AG09309 (cell line): Measurements from ENCODE around the gene ACD.
"Not testable (repeated sequence)": the region's sequence is repeated elsewhere in the genome, so short reads cannot be mapped to it uniquely, and the experiment has no call there.

ENCODE experiments used
- DNase-seq: peaks from one replicate; pipeline ENCODE4 v3.0.0-alpha.2; 2010; ENCODE audit warnings: low read depth
- H3K4me3 ChIP-seq: 2 replicates; pipeline ENCODE4 v1.5.1; 2011; ENCODE audit warnings: mild to moderate bottlenecking, low read depth, low read length, moderate library complexity; ENCODE audit not compliant: control insufficient read depth
- TF ChIP-seq, protein P1 (sequence below): IDR thresholded peaks from 2 replicates; pipeline ENCODE4 v1.5.1; 2011; ENCODE audit warnings: mild to moderate bottlenecking, low read depth, low read length, inconsistent platforms; ENCODE audit not compliant: insufficient read depth, control insufficient read depth; ENCODE audit errors: missing control alignments

The ACD gene

DNA sequence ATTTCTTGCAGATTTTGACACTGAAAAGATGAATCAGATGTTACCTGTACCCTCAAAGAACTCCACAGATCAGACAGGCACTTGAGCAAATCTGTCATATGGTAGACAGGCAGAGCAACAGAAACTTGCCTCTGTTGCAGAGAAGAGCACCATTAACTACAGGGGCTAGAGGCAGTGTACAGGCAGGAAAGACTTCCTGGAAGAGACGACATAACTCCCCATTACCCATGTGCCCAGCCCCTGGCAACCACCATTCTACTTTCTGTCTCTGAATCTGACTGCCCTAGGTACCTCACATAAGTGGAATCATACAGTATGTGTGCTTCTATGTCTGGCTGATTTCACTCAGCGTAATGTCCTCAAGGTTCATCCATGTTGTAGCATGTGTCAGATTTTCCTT lies 43.6 kb upstream of the ACD start:
- no peak for DNase-seq
- H3K4me3 ChIP-seq, result no peak overlapping the region
- TF ChIP-seq, protein P1, sequence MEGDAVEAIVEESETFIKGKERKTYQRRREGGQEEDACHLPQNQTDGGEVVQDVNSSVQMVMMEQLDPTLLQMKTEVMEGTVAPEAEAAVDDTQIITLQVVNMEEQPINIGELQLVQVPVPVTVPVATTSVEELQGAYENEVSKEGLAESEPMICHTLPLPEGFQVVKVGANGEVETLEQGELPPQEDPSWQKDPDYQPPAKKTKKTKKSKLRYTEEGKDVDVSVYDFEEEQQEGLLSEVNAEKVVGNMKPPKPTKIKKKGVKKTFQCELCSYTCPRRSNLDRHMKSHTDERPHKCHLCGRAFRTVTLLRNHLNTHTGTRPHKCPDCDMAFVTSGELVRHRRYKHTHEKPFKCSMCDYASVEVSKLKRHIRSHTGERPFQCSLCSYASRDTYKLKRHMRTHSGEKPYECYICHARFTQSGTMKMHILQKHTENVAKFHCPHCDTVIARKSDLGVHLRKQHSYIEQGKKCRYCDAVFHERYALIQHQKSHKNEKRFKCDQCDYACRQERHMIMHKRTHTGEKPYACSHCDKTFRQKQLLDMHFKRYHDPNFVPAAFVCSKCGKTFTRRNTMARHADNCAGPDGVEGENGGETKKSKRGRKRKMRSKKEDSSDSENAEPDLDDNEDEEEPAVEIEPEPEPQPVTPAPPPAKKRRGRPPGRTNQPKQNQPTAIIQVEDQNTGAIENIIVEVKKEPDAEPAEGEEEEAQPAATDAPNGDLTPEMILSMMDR, result no peak

DNA sequence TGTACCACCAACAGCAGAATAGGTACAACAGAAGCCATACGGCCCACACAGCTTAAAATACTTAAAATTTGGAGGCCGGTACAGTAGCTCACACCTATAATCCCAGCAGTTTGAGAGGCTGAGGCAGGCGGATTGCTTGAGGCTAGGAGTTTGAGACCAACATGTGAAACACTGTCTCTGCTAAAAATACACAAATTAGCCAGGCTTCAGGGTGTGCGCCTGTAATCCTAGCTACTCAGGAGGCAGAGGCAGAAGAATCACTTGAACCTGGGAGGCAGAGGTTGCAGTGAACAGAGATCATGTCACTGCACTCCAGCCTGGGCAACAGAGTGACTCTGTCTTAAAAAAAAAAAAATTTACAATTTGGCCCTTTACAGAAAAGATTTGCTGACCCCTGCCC lies 42.1 kb upstream of the ACD start:
- TF ChIP-seq, protein P1, result no peak
- H3K4me3 ChIP-seq, result no peak overlapping the region
- no peak for DNase-seq

DNA sequence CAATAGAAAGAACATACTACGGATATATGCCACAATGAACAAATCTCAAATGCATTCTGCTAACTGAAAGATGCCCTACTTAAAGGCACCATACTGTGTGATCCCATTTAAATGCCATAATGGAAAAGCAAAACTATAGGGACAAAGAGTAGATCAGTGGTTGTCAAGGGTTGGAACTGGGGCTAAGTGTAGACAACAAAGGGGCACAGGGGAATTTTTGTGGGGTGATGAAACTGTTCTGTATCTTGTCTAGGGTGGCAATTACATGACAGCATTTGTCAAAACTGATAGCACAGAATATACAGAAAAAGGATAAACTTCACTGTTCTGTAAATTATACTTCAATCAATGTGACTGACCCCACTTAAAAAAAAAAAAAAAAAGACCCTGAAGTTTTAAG lies 41.4 kb upstream of the ACD start:
- no peak for DNase-seq
- TF ChIP-seq, protein P1, result no peak
- H3K4me3 ChIP-seq, result no peak overlapping the region

DNA sequence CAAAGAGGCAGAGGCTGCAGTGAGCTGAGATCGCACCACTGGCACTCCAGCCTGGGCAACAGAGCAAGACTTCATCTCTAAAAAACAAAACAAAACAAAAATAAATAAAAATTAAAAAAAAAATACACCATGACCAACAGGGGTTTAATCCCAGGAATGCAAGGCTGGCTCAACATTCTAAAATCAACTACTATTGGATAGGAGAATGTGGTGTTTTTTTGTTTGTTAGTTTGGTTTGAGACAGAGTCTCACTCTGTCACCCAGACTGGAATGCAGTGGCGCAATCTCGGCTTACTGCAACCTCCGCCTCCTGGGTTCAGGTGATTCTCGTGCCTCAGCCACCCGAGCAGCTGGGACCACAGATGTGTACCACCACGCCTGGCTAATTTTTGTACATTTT lies 39.2 kb upstream of the ACD start:
- TF ChIP-seq, protein P1, result no peak
- no peak for DNase-seq
- no peak overlapping the region for H3K4me3 ChIP-seq

DNA sequence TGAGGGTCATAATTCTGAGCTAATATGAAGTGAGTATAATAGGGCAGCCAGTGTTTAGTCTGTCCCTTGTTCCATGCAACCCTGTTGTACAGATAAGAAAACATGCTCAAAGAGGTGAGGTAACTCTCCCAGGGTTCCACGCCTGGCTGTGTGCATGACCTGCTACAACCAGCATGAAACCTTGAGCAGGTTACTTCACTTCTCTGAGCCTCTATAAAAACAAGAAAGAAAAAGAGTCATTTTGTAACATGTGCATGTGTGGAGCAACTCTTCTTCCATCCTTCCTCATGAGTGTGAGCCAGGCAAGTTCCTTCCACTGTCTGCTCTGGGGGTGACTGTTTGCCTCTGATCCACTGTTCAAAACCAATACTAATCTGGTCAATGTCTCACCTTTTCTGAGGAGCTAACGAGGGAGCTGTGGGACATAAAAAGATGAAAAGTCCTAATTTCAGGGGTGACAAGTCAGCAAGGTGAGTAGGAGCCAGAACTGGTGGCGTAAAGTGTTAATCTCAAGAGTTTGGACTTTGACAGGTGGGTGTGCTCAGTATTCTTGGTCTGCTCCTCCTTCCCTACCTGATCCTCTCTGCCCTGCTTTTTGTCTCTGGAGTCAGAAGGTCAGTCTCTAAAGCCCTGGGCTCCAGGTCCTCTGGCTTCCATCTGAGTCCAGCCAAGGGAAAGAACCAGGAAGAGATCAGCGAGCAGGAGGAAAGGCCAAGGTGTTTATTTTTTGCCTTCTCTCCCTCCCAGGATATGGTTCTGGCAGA lies 37.5 kb upstream of the ACD start:
- TF ChIP-seq, protein P1, result no peak
- no peak overlapping the region for H3K4me3 ChIP-seq
- DNase-seq, result no peak

DNA sequence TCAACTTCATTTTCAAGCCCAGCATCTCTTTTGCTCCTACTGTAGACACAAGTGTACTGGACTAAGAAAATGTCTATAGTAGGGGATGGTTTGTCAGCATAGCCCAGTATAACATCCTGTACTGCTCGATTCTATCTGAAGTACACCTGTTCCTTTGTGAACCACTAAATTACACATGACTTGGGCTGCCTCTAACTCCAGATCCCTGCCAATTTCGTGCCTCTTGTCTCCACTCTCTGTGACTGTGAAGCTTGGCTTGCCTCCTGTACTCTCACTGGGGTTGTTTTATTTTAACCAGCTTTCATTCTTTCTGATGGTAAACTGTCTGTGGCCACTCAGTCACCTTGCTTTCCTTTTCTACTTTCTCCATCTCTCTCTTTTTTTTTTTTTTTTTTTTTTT lies 34.6 kb upstream of the ACD start:
- H3K4me3 ChIP-seq, result no peak overlapping the region
- no peak for DNase-seq
- TF ChIP-seq, protein P1, result no peak

DNA sequence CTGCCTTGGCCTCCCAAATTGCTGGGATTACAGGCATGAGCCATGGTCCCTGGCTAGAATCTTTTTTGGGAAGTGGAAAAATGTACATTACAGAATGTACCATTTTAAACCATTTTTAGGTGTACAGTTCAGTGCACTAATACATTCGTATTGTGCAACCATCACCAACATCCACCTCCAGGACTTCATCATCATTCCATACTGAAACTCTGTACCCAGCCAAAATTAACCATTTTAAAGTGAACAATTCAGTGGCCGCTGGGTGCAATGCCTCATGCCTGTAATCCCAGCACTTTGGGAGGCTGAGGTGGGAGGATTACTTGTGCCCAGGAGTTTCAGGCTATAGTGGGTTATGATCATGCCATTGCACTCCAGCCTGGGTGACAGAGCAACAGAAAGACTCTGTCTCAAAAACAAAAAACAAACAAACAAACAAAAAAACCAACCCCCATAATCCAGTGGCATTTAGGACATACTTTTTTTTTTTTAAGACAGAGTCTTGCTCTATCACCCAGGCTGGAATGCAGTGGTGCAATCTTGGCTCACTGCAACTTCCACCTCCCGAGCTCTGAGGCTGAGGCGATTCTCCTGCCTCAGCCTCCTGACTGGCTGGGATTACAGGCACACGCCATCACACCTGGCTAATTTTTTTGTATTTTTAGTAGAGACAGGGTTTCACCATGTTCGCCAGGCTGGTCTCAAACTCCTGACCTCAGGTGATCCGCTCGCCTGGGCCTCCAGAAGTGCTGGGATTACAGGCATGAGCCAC lies 33.6 kb upstream of the ACD start:
- DNase-seq, result not testable (repeated sequence)

More for the DNA sequence above, 33.6 kb upstream of the ACD start:
- H3K4me3 ChIP-seq, result not testable (repeated sequence)
